Measurements from ENCODE around the gene SPNS1. TPM values are rescaled to one million over a fixed set of nuclear protein-coding genes. Genes with fewer than 3 reads are reported as not detected.
"Not testable (repeated sequence)": the region's sequence is repeated elsewhere in the genome, so short reads cannot be mapped to it uniquely, and the experiment has no call there.

Gene SPNS1
- total RNA-seq, 2 experiments from 2014 or later: 11.3 to 12.0 TPM

- Mint-ChIP-seq H3K36me3 (peaks cover 49% of the 10 kb centered on the region), H3K4me1 (ENCODE audit: low read depth) (peaks cover 50% of the 10 kb centered on the region), H3K27me3 (no peaks in the 10 kb centered on the region), H3K4me3 (no peak overlapping the region), H3K27ac (peak overlapping the region; percentile 98), H3K9me3 (peaks cover 7% of the 10 kb centered on the region)
- DNase-seq: no peak
- intact Hi-C loops (cut with micrococcal nuclease): loop anchor here (2.0 kb wide), 1 partner anchor 17 kb away; the partner anchor contains the start of gene SPNS1
- CTCF ChIA-PET: interaction anchor here (0.6 to 1.7 kb wide), 3 partner anchors 14 to 81 kb away, joined by 3 to 4 read pairs (median 4); no protein-coding TSS in a partner anchor
- POLR2A ChIA-PET: interaction anchor here (1.1 kb wide), 1 partner anchor 9 kb away, joined by 3 read pairs; no protein-coding TSS in a partner anchor
These were observed 17.1 kb downstream of the SPNS1 start for GRCh38 chr16:28991687-28992086.

DNA sequence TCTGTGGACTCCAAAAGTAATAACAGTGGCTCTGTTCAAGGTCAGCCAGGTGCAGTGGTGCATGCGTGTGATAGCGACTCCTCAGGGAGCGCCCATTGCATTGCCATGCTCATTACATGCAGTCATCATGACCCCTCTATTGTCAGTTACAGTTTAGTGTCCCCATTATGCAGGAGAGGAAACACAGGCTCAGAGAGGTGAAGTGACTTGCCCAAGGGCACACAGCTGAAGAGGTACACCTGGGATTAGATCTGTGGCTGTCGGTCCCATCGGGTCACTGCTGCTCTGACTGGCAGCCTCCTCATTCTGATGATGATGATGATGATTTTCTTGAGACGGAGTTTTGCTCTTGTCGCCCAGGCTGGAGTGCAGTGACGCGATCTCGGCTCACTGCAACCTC lies 17.9 kb downstream of the SPNS1 start:
- CTCF ChIA-PET: interaction anchor here (1.7 kb wide), 1 partner anchor 15 kb away, joined by 4 read pairs; no protein-coding TSS in a partner anchor
- DNase-seq: no peak
- Mint-ChIP-seq H3K4me3 (no peak overlapping the region), H3K9me3 (peaks cover 2% of the 10 kb centered on the region), H3K4me1 (ENCODE audit: low read depth) (peaks cover 45% of the 10 kb centered on the region), H3K36me3 (peaks cover 42% of the 10 kb centered on the region), H3K27ac (peak overlapping the region; percentile 69), H3K27me3 (no peaks in the 10 kb centered on the region)
- POLR2A ChIA-PET: interaction anchor here (1.1 kb wide), 1 partner anchor 10 kb away, joined by 3 read pairs; no protein-coding TSS in a partner anchor
- intact Hi-C loops (cut with micrococcal nuclease): no loop called here

GRCh38 chr16:28998837-28999236 lies 24.3 kb downstream of the SPNS1 start:
- CTCF ChIA-PET: no interaction called here
- Mint-ChIP-seq H3K4me3 (no peak overlapping the region), H3K27ac (no peak overlapping the region), H3K9me3 (no peaks in the 10 kb centered on the region), H3K27me3 (no peaks in the 10 kb centered on the region), H3K36me3 (no peaks in the 10 kb centered on the region), H3K4me1 (ENCODE audit: low read depth) (peaks cover 4% of the 10 kb centered on the region)
- no peak for DNase-seq
- POLR2A ChIA-PET: no interaction called here
- intact Hi-C loops (cut with micrococcal nuclease): no loop called here

DNA sequence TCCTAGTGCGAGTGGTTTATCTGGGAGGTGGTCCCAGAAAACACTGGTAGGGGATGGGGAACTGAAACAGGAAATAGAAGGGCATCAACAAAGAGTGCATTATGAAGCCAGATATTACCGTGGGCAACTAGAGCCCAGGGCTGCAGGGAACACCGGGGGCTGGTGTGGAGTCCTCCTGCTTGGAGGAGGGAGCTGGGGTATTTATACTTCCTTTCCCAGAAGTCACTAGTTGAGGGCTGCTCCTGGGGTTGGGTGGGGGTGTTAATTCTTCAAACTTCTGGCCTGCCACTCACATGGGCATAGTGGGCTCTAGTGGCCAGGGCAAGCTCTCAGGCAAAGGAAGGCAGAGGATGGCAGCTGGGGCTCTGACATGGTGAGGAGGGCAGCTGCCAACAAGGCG lies 25.0 kb downstream of the SPNS1 start:
- Mint-ChIP-seq H3K4me3 (no peak overlapping the region), H3K27ac (peak overlapping the region; percentile 23), H3K36me3 (no peaks in the 10 kb centered on the region), H3K4me1 (ENCODE audit: low read depth) (peaks cover 8% of the 10 kb centered on the region), H3K27me3 (no peaks in the 10 kb centered on the region), H3K9me3 (no peaks in the 10 kb centered on the region)
- intact Hi-C loops (cut with micrococcal nuclease): no loop called here
- DNase-seq: no peak
- POLR2A ChIA-PET: no interaction called here
- CTCF ChIA-PET: no interaction called here

DNA sequence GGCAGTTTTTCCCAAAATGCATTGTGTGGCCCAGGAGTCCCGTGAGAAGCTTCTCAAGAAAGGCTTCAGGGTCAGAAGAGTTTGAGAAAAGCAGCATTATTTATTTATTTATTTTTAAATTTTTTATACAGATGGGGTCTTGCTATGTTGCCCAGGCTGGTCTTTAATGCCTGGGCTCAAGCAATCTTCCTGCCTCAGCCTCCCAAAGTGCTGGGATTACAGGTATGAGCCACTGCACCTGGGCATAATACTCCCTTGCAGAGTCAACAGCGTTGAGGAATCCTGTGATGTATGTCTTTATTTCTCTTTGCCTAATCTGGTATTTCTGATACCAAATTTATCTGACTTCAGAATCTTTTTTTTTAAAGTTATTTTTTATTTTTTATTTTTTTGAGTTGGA lies 25.4 kb downstream of the SPNS1 start:
- Mint-ChIP-seq H3K27me3 (no peaks in the 10 kb centered on the region), H3K4me1 (ENCODE audit: low read depth) (peaks cover 12% of the 10 kb centered on the region), H3K27ac (no peak overlapping the region), H3K36me3 (no peaks in the 10 kb centered on the region), H3K9me3 (no peaks in the 10 kb centered on the region), H3K4me3 (no peak overlapping the region)
- intact Hi-C loops (cut with micrococcal nuclease): no loop called here
- CTCF ChIA-PET: no interaction called here
- no peak for DNase-seq
- POLR2A ChIA-PET: no interaction called here

- DNase-seq; H3K4me3 Mint-ChIP-seq; H3K36me3 Mint-ChIP-seq; H3K27ac Mint-ChIP-seq; POLR2A ChIA-PET; CTCF ChIA-PET; H3K9me3 Mint-ChIP-seq; H3K27me3 Mint-ChIP-seq; intact Hi-C loops (cut with micrococcal nuclease): not testable (repeated sequence)
- H3K4me1 Mint-ChIP-seq (ENCODE audit: low read depth): peaks cover 32% of the 10 kb centered on the region
These were observed 30.0 kb downstream of the SPNS1 start for GRCh38 chr16:29004496-29005139.

- peak; percentile 89 for DNase-seq
- POLR2A ChIA-PET: interaction anchor here (0.6 to 1.9 kb wide), 8 partner anchors 9 to 67 kb away, joined by 3 to 18 read pairs (median 4); no protein-coding TSS in a partner anchor
- CTCF ChIA-PET: interaction anchor here (1.2 to 1.9 kb wide), 3 partner anchors 12 to 30 kb away, joined by 3 to 9 read pairs (median 3); no protein-coding TSS in a partner anchor
- peak overlapping the region; percentile 88 for H3K27ac Mint-ChIP-seq
- peak overlapping the region; percentile 34 for H3K4me3 Mint-ChIP-seq
- no peaks in the 10 kb centered on the region for H3K36me3 Mint-ChIP-seq
- no peaks in the 10 kb centered on the region for H3K27me3 Mint-ChIP-seq
- H3K4me1 Mint-ChIP-seq (ENCODE audit: low read depth): peaks cover 54% of the 10 kb centered on the region
- no peaks in the 10 kb centered on the region for H3K9me3 Mint-ChIP-seq
- intact Hi-C loops (cut with micrococcal nuclease): loop anchor here (1.0 kb wide), 3 partner anchors 13 to 34 kb away; partner anchors contain the start of gene SPNS1
These were observed 33.4 kb downstream of the SPNS1 start for GRCh38 chr16:29007730-29008593.

- Mint-ChIP-seq H3K4me3 (peak overlapping the region; percentile 31), H3K4me1 (ENCODE audit: low read depth) (peaks cover 62% of the 10 kb centered on the region), H3K27me3 (no peaks in the 10 kb centered on the region), H3K9me3 (no peaks in the 10 kb centered on the region), H3K36me3 (no peaks in the 10 kb centered on the region), H3K27ac (peak overlapping the region; percentile 88)
- intact Hi-C loops (cut with micrococcal nuclease): no loop called here
- ChIA-PET POLR2A (interaction anchor here (1.5 to 1.9 kb wide), 3 partner anchors 12 to 20 kb away, joined by 4 to 18 read pairs (median 7); no protein-coding TSS in a partner anchor), CTCF (interaction anchor here (1.4 to 1.9 kb wide), 2 partner anchors 11 to 31 kb away, joined by 3 to 9 read pairs; no protein-coding TSS in a partner anchor)
- peak; percentile 76 for DNase-seq
These were observed 34.7 kb downstream of the SPNS1 start for GRCh38 chr16:29009050-29009837.

- ChIA-PET CTCF (interaction anchor here (1.3 kb wide), 1 partner anchor 36 kb away, joined by 3 read pairs; no protein-coding TSS in a partner anchor), POLR2A (no interaction called here)
- DNase-seq: no peak
- Mint-ChIP-seq H3K27ac (peak overlapping the region; percentile 88), H3K9me3 (no peaks in the 10 kb centered on the region), H3K4me1 (ENCODE audit: low read depth) (peaks cover 63% of the 10 kb centered on the region), H3K4me3 (no peak overlapping the region), H3K36me3 (no peaks in the 10 kb centered on the region), H3K27me3 (no peaks in the 10 kb centered on the region)
- intact Hi-C loops (cut with micrococcal nuclease): no loop called here
These were observed 35.2 kb downstream of the SPNS1 start for GRCh38 chr16:29009838-29010166.

GRCh38 chr16:29011112-29011511 lies 36.5 kb downstream of the SPNS1 start:
- Mint-ChIP-seq H3K36me3 (no peaks in the 10 kb centered on the region), H3K4me3 (no peak overlapping the region), H3K9me3 (no peaks in the 10 kb centered on the region), H3K4me1 (ENCODE audit: low read depth) (peaks cover 66% of the 10 kb centered on the region), H3K27me3 (no peaks in the 10 kb centered on the region), H3K27ac (no peak overlapping the region)
- CTCF ChIA-PET: interaction anchor here (0.6 to 1.7 kb wide), 4 partner anchors 9 to 1038 kb away, joined by 3 to 6 read pairs (median 4); no protein-coding TSS in a partner anchor
- intact Hi-C loops (cut with micrococcal nuclease): no loop called here
- POLR2A ChIA-PET: interaction anchor here (0.7 kb wide), 1 partner anchor 16 kb away, joined by 3 read pairs; no protein-coding TSS in a partner anchor
- DNase-seq: peak; percentile 39

GRCh38 chr16:29011851-29012250 lies 37.3 kb downstream of the SPNS1 start:
- POLR2A ChIA-PET: no interaction called here

More at GRCh38 chr16:29011851-29012250, 37.3 kb downstream of the SPNS1 start:
- Mint-ChIP-seq H3K27ac (peak overlapping the region; percentile 90), H3K4me3 (no peak overlapping the region), H3K36me3 (no peaks in the 10 kb centered on the region), H3K27me3 (no peaks in the 10 kb centered on the region), H3K4me1 (ENCODE audit: low read depth) (peaks cover 68% of the 10 kb centered on the region), H3K9me3 (no peaks in the 10 kb centered on the region)
- CTCF ChIA-PET: interaction anchor here (1.3 to 1.7 kb wide), 2 partner anchors 8 to 10 kb away, joined by 6 read pairs; no protein-coding TSS in a partner anchor
- DNase-seq: no peak
- intact Hi-C loops (cut with micrococcal nuclease): no loop called here

All from activated CD4-positive, alpha-beta memory T cell treated with anti-CD3 and anti-CD28 coated beads for 36 hours (primary cell).